HEK293 (cell line): ENCODE measurements around the gene SF3B5.

ENCODE experiments used
- CTCF ChIA-PET: fragments of 350-600 bp; formaldehyde crosslinking; extraction: SDS; loops from one replicate; lab custom pipeline; 2021; ENCODE audit warnings: antibody characterized with exemption; lab: Yijun Ruan, JAX
- POLR2A ChIA-PET: fragments of 300-600 bp; formaldehyde crosslinking; extraction: SDS; loops from one replicate; lab custom pipeline; 2020; ENCODE audit warnings: antibody characterized with exemption, inconsistent platforms; lab: Yijun Ruan, JAX
- H3K27ac ChIP-seq: fragments of 200-500 bp; sonication (Bioruptor generic); 2 replicates; pipeline ENCODE4 v1.5.1; 2014; ENCODE audit warnings: low read depth, low read length, control low read depth, inconsistent platforms; ENCODE audit errors: extremely low read depth
- H3K36me3 ChIP-seq, 2 experiments: fragments of 200-500 bp in 1 of 2; sonication (Bioruptor generic) in 1 of 2; 1 replicate in 1 of 2; 2 replicates in 1 of 2; pipeline ENCODE4 v1.5.1; 2014 to 2017; ENCODE audit warnings: inconsistent platforms in 2 of 2, low read length in 2 of 2; ENCODE audit not compliant: control insufficient read depth in 2 of 2, insufficient read depth in 1 of 2
- H3K4me1 ChIP-seq: fragments of 200-500 bp; sonication (Bioruptor generic); 2 replicates; pipeline ENCODE4 v1.5.1; 2014; ENCODE audit warnings: mild to moderate bottlenecking, low read length, inconsistent platforms; ENCODE audit not compliant: control insufficient read depth, insufficient read depth
- H3K4me3 ChIP-seq: 2 replicates; pipeline ENCODE4 v1.5.1; 2011; ENCODE audit warnings: low read depth, mild to moderate bottlenecking, control low read depth, low read length, moderate library complexity
- H3K9me3 ChIP-seq: fragments of 200-500 bp; sonication (Bioruptor generic); 2 replicates; pipeline ENCODE4 v1.5.1; 2014; ENCODE audit warnings: low read depth, low read length, inconsistent platforms; ENCODE audit not compliant: control insufficient read depth, insufficient read depth
- PRDM1 ChIP-seq: fragments of 450-650 bp; formaldehyde crosslinking; IDR thresholded peaks from 2 replicates; pipeline ENCODE4; 2016; ENCODE audit warnings: missing biosample characterization, missing genetic modification characterization
- SP3 ChIP-seq: fragments of 450-650 bp; formaldehyde crosslinking; IDR thresholded peaks from 2 replicates; pipeline ENCODE4 v1.5.1; 2016; ENCODE audit warnings: missing biosample characterization, missing genetic modification characterization
- ZBTB11 ChIP-seq: fragments of 450-650 bp; formaldehyde crosslinking; conservative IDR thresholded peaks from 2 replicates; pipeline ENCODE4 v1.5.1; 2016; ENCODE audit warnings: low read depth, missing biosample characterization, missing genetic modification characterization
- ZBTB44 ChIP-seq: fragments of 450-650 bp; IDR thresholded peaks from 2 replicates; pipeline ENCODE4 v1.5.1; 2018; ENCODE audit warnings: missing biosample characterization, mild to moderate bottlenecking, missing genetic modification characterization
- ZNF211 ChIP-seq: fragments of 450-650 bp; formaldehyde crosslinking; IDR thresholded peaks from 2 replicates; pipeline ENCODE4 v1.5.1; 2016; ENCODE audit warnings: low read depth, missing biosample characterization, missing genetic modification characterization
- ZNF341 ChIP-seq: fragments of 450-650 bp; formaldehyde crosslinking; IDR thresholded peaks from 2 replicates; pipeline ENCODE4; 2016; ENCODE audit warnings: low read depth, missing biosample characterization, missing genetic modification characterization
- ZNF404 ChIP-seq: fragments of 450-650 bp; formaldehyde crosslinking; IDR thresholded peaks from 2 replicates; pipeline ENCODE4 v1.5.1; 2017; ENCODE audit warnings: missing biosample characterization, missing genetic modification characterization
- ZNF433 ChIP-seq: fragments of 450-650 bp; formaldehyde crosslinking; IDR thresholded peaks from 2 replicates; pipeline ENCODE4 v1.5.1; 2016; ENCODE audit warnings: missing biosample characterization, missing genetic modification characterization, low read depth
- ZNF555 ChIP-seq: fragments of 450-650 bp; formaldehyde crosslinking; conservative IDR thresholded peaks from 2 replicates; pipeline ENCODE4 v1.5.1; 2017; ENCODE audit warnings: missing biosample characterization, mild to moderate bottlenecking, missing genetic modification characterization, inconsistent platforms
- ZNF585B ChIP-seq: fragments of 450-650 bp; formaldehyde crosslinking; IDR thresholded peaks from 2 replicates; pipeline ENCODE4 v1.5.1; 2016; ENCODE audit warnings: missing biosample characterization, missing genetic modification characterization
- ZNF621 ChIP-seq: fragments of 450-650 bp; formaldehyde crosslinking; IDR thresholded peaks from 2 replicates; pipeline ENCODE4 v1.5.1; 2017; ENCODE audit warnings: missing biosample characterization, missing genetic modification characterization
- ZNF629 ChIP-seq: fragments of 450-650 bp; formaldehyde crosslinking; IDR thresholded peaks from 2 replicates; pipeline ENCODE4 v1.5.1; 2017; ENCODE audit warnings: missing biosample characterization, missing genetic modification characterization
- ZNF704 ChIP-seq: fragments of 450-650 bp; formaldehyde crosslinking; IDR thresholded peaks from 2 replicates; pipeline ENCODE4 v1.5.1; 2016; ENCODE audit warnings: missing biosample characterization, missing genetic modification characterization
- ZNF777 ChIP-seq: fragments of 450-650 bp; formaldehyde crosslinking; IDR thresholded peaks from 2 replicates; pipeline ENCODE4 v1.5.1; 2017; ENCODE audit warnings: missing biosample characterization, missing genetic modification characterization, borderline replicate concordance
- ZNF785 ChIP-seq: fragments of 450-650 bp; formaldehyde crosslinking; IDR thresholded peaks from 2 replicates; pipeline ENCODE4 v1.5.1; 2016; ENCODE audit warnings: missing biosample characterization, missing genetic modification characterization
- ZNF791 ChIP-seq: fragments of 450-650 bp; formaldehyde crosslinking; IDR thresholded peaks from 2 replicates; pipeline ENCODE4 v1.5.1; 2016; ENCODE audit warnings: missing biosample characterization, missing genetic modification characterization
- ZSCAN16 ChIP-seq: fragments of 450-650 bp; formaldehyde crosslinking; IDR thresholded peaks from 2 replicates; pipeline ENCODE4 v1.5.1; 2016; ENCODE audit warnings: missing biosample characterization, missing genetic modification characterization
- TF ChIP-seq, protein P1 (sequence below): fragments of 450-650 bp; formaldehyde crosslinking; IDR thresholded peaks from 2 replicates; pipeline ENCODE4 v1.5.1; 2016; ENCODE audit warnings: missing biosample characterization, missing genetic modification characterization, low read depth

Gene SF3B5

DNA sequence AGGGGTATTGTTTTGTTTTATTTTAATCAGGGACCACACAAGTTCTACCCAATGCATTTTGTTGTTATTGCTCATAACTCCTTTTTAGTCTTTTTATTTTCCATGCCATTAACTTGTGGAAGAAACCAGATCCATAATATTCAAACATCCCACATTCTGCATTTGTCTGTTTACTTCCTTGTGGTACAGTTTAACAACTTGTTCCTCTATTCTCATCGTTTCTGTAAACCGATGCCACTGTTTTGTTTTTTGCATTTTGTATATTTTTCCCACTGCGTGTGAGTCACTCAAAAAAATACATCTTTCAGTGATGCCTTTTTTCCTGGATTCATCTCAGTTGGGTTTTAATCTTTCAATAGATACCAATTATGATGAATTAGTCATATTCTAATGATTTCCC, 22.3 kb downstream of the SF3B5 start (continued):
- no peak for TF ChIP-seq ZBTB11
- TF ChIP-seq ZSCAN16 (tag by site-specific recombination), result no peak
- no peak for TF ChIP-seq ZNF791 (tag by site-specific recombination)

DNA sequence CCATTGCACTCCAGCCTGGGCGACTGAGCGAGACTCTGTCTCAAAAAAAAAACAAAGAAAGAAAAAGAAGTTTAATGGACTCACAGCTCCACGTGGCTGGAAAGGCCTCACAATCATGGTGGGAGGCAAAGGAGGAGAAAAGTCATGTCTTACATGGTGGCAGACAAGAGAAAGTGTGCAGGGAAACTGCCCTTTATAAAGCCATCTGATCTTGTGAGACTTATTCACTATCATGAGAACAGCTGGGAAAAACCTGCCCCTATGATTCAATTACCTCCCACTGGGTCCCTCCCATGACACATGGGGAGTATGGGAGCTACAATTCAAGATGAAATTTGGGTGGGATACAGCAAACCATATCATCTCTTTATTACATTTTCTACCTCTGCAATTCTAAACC, 25.9 kb downstream of the SF3B5 start:
- Histone ChIP-seq H3K27ac (no peak overlapping the region), H3K4me3 (no peak overlapping the region)
- ChIA-PET CTCF (interaction anchor here (0.6 to 0.9 kb wide), 2 partner anchors 417 to 502 kb away, joined by 3 read pairs; no protein-coding TSS in a partner anchor), POLR2A (no interaction called here)
- no peak for TF ChIP-seq ZNF704 (tag by site-specific recombination)
- TF ChIP-seq ZNF211 (tag by site-specific recombination), result no peak
- TF ChIP-seq, all 188 proteins: peak for 0
- H3K4me1 ChIP-seq, result no peaks in the 10 kb centered on the region
- no peaks in the 10 kb centered on the region for H3K9me3 ChIP-seq
- no peaks in the 10 kb centered on the region for H3K36me3 ChIP-seq

GRCh38 chr6:144068794-144069193, 26.6 kb downstream of the SF3B5 start:
- Histone ChIP-seq H3K27ac (no peak overlapping the region), H3K9me3 (no peaks in the 10 kb centered on the region), H3K4me1 (no peaks in the 10 kb centered on the region), H3K4me3 (no peak overlapping the region), H3K36me3 (no peaks in the 10 kb centered on the region)
- TF ChIP-seq ZNF621 (tag by site-specific recombination) (no peak), ZNF404 (tag by site-specific recombination) (no peak), ZNF585B (tag by site-specific recombination) (no peak), ZNF433 (tag by site-specific recombination) (no peak), ZNF555 (tag by site-specific recombination) (no peak), ZNF777 (tag by site-specific recombination) (no peak), ZNF341 (tag by site-specific recombination) (no peak)
- CTCF ChIA-PET, result no interaction called here
- POLR2A ChIA-PET, result no interaction called here

DNA sequence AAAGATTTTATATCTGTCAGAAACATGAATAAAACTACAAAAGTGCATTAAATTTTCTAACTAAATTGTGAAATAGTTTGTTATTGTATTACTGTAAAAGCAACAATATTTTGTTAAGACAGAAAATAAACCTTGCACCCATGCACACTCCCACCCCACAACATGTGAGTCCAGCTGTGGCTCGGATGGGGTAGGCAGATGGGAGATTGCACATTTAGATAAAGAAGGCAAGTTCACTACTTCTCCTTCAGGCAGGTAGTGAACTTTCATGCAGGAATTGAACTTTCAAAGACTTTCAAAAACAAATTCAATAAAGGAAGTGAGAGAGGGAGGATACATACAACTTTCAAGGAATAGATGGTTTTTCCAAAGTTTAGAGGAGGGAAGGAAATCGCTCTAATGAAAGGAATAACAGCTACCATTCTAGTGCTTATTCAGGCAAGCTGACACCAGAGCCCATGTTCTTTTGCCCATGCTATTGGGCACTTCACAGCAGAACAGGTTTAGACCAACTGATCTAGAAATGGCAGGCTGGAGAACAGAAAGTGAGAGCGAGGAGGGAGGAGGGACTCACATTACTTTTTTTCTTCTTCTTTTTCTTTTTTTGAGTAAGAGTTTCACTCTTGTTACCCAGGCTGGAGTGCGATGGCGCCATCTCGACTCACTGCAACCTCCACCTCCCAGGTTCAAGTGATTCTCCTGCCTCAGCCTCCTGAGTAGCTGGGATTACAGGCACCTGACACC, 28.5 kb downstream of the SF3B5 start:
- no peak overlapping the region for H3K4me3 ChIP-seq
- TF ChIP-seq, protein P1, sequence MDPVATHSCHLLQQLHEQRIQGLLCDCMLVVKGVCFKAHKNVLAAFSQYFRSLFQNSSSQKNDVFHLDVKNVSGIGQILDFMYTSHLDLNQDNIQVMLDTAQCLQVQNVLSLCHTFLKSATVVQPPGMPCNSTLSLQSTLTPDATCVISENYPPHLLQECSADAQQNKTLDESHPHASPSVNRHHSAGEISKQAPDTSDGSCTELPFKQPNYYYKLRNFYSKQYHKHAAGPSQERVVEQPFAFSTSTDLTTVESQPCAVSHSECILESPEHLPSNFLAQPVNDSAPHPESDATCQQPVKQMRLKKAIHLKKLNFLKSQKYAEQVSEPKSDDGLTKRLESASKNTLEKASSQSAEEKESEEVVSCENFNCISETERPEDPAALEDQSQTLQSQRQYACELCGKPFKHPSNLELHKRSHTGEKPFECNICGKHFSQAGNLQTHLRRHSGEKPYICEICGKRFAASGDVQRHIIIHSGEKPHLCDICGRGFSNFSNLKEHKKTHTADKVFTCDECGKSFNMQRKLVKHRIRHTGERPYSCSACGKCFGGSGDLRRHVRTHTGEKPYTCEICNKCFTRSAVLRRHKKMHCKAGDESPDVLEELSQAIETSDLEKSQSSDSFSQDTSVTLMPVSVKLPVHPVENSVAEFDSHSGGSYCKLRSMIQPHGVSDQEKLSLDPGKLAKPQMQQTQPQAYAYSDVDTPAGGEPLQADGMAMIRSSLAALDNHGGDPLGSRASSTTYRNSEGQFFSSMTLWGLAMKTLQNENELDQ (tag by site-specific recombination), result no peak
- TF ChIP-seq ZNF629, result no peak
- TF ChIP-seq SP3 (tag by site-specific recombination), result no peak
- peak; percentile 69; the same call in 1 of the 2 replicates for TF ChIP-seq PRDM1 (tag by site-specific recombination)
- no peak for TF ChIP-seq ZNF785
- TF ChIP-seq ZBTB44 (tag by site-specific recombination), result no peak
- ChIA-PET POLR2A (interaction anchor here (0.7 kb wide), 1 partner anchor 1748 kb away, joined by 4 read pairs; the partner anchor contains the start of gene FBXO30), CTCF (no interaction called here)
- H3K9me3 ChIP-seq, result no peaks in the 10 kb centered on the region
- no peaks in the 10 kb centered on the region for H3K4me1 ChIP-seq
- no peak overlapping the region for H3K27ac ChIP-seq
- no peaks in the 10 kb centered on the region for H3K36me3 ChIP-seq
